A673 (cell line): ENCODE measurements around the gene LDB2. TPM values are rescaled to one million over a fixed set of nuclear protein-coding genes. Genes with fewer than 3 reads are reported as not detected.

Experiments
- BruUV-seq: library from RNA; stranded (reverse); fragments of 400-500 nt; replicated peaks from 2 replicates; lab custom pipeline; 2021; lab: Mats Ljungman, UMichigan
- CTCF ChIA-PET: fragments of 300-600 bp; sonication (Branson Sonifier 250); formaldehyde crosslinking; loops from one replicate; lab custom pipeline; 2022; ENCODE audit warnings: antibody characterized with exemption; lab: Charles Lee
- POLR2A ChIA-PET: fragments of 300-600 bp; sonication (Branson Sonifier 250); formaldehyde crosslinking; loops from one replicate; lab custom pipeline; 2022; ENCODE audit warnings: antibody characterized with exemption; ENCODE audit not compliant: low non-redundant PET; lab: Charles Lee
- DNase-seq: peaks from one replicate; pipeline ENCODE4 v3.0.0-alpha.2; 2015; ENCODE audit warnings: low spot score
- H3K27ac ChIP-seq: fragments of 200-600 bp; sonication (generic); 2 replicates; pipeline ENCODE4 v1.5.1; 2016; ENCODE audit warnings: mixed run types, low read depth, mild to moderate bottlenecking, mixed read lengths, antibody characterized with exemption, low read length; ENCODE audit not compliant: poor library complexity, severe bottlenecking
- H3K27me3 ChIP-seq: fragments of 200-600 bp; sonication (generic); replicated peaks from 2 replicates; pipeline ENCODE4 v1.6.1; 2017; ENCODE audit warnings: mixed run types, low read depth, mild to moderate bottlenecking, mixed read lengths, antibody characterized with exemption, low read length; ENCODE audit not compliant: insufficient read depth, poor library complexity
- H3K36me3 ChIP-seq: fragments of 200-600 bp; sonication (generic); 2 replicates; pipeline ENCODE4 v1.6.1; 2016; ENCODE audit warnings: mixed run types, mild to moderate bottlenecking, mixed read lengths, antibody characterized with exemption, low read length; ENCODE audit not compliant: insufficient read depth, poor library complexity, severe bottlenecking
- H3K4me1 ChIP-seq: fragments of 200-600 bp; sonication (generic); 2 replicates; pipeline ENCODE4 v1.6.1; 2017; ENCODE audit warnings: mixed run types, mild to moderate bottlenecking, mixed read lengths, antibody characterized with exemption, low read length; ENCODE audit not compliant: insufficient read depth, poor library complexity, severe bottlenecking
- H3K4me3 ChIP-seq: fragments of 200-600 bp; sonication (generic); 2 replicates; pipeline ENCODE4 v1.5.1; 2016; ENCODE audit warnings: low read depth, mixed run types, mild to moderate bottlenecking, mixed read lengths, low read length; ENCODE audit not compliant: poor library complexity, severe bottlenecking
- H3K9me3 ChIP-seq: fragments of 200-600 bp; sonication (generic); 2 replicates; pipeline ENCODE4 v1.6.1; 2016; ENCODE audit warnings: mixed run types, low read depth, mild to moderate bottlenecking, mixed read lengths, antibody characterized with exemption, low read length; ENCODE audit not compliant: poor library complexity, severe bottlenecking
- EZH2 ChIP-seq: fragments of 200-600 bp; sonication (generic); IDR thresholded peaks from 2 replicates; pipeline ENCODE4 v1.6.1; 2017; ENCODE audit warnings: borderline replicate concordance, low read depth, mild to moderate bottlenecking, mixed read lengths, antibody characterized with exemption, low read length; ENCODE audit not compliant: poor library complexity, severe bottlenecking
- intact Hi-C: fragments of 100-400 bp; cut with micrococcal nuclease; formaldehyde crosslinking; loops from one replicate; pipeline ENCODE4 v1.10.0; 2022; ENCODE audit not compliant: unreplicated experiment
- total RNA-seq: library from RNA; stranded (reverse); gene quantifications from 2 replicates; pipeline ENCODE4 v1.2.3, GENCODE V29; 2021
- TF ChIP-seq, protein P1 (sequence below): fragments of 300-800, 200-600 bp; sonication (generic); conservative IDR thresholded peaks from 2 replicates; pipeline ENCODE4 v1.5.1; 2017; ENCODE audit warnings: low read depth, mild to moderate bottlenecking, antibody characterized with exemption, low read length, moderate library complexity, mixed read lengths

The LDB2 gene
- total RNA-seq, 1 experiment from 2014 or later, result 47.4 TPM

DNA sequence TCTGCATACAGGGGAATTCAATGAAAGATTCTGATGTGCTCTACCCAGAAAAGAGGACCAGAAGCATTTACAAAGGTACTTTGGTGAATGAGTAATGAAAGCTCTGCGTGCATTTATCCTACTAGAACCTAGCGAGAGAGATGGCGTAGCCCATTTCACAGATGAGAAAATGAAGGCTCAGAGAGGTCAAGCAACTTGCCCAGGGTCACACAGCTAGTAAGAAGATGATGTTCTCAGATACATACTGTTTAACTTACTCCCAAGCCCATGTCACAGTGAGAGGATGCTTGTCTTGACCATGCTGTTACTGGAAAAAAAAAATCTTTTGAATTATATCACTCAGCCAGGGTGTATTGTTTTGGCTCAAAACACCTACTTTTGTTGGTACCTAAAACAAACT is 317.3 kb downstream of the LDB2 start:
- Histone ChIP-seq H3K27ac (no peak overlapping the region), H3K4me1 (no peaks in the 10 kb centered on the region), H3K9me3 (no peaks in the 10 kb centered on the region), H3K36me3 (no peaks in the 10 kb centered on the region), H3K4me3 (no peak overlapping the region), H3K27me3 (no peaks in the 10 kb centered on the region)
- ChIA-PET POLR2A (no interaction called here), CTCF (interaction anchor here (0.6 to 1.0 kb wide), 2 partner anchors 290 to 1016 kb away, joined by 3 to 4 read pairs; no protein-coding TSS in a partner anchor)
- TF ChIP-seq, protein P1, sequence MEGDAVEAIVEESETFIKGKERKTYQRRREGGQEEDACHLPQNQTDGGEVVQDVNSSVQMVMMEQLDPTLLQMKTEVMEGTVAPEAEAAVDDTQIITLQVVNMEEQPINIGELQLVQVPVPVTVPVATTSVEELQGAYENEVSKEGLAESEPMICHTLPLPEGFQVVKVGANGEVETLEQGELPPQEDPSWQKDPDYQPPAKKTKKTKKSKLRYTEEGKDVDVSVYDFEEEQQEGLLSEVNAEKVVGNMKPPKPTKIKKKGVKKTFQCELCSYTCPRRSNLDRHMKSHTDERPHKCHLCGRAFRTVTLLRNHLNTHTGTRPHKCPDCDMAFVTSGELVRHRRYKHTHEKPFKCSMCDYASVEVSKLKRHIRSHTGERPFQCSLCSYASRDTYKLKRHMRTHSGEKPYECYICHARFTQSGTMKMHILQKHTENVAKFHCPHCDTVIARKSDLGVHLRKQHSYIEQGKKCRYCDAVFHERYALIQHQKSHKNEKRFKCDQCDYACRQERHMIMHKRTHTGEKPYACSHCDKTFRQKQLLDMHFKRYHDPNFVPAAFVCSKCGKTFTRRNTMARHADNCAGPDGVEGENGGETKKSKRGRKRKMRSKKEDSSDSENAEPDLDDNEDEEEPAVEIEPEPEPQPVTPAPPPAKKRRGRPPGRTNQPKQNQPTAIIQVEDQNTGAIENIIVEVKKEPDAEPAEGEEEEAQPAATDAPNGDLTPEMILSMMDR, result no peak
- no peak for TF ChIP-seq EZH2
- intact Hi-C loops, result no loop called here
- BruUV-seq, result no TSS peak
- no peak for DNase-seq

DNA sequence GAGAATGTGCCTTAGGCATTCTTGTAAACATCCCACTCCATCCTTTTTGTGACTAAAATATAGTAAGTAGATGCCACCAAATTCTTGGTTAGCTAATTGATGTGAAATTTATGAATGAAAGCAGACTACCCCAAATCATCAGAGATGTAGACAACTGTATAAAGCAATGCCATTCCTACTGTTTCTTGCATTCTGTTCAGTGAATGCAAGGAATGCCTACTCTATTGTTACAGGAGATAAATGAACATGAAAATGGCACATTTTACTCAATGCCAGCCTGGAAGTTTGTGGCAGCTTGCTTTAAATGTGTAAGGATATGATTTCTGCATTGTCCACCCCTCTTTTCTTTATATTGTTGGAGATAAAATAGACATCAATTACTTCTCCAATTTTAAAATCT is 317.9 kb downstream of the LDB2 start:
- intact Hi-C loops, result no loop called here
- Histone ChIP-seq H3K27ac (no peak overlapping the region), H3K27me3 (no peaks in the 10 kb centered on the region), H3K9me3 (no peaks in the 10 kb centered on the region), H3K36me3 (no peaks in the 10 kb centered on the region), H3K4me3 (no peak overlapping the region), H3K4me1 (no peaks in the 10 kb centered on the region)
- BruUV-seq, result no TSS peak
- TF ChIP-seq, protein P1, result no peak
- no peak for TF ChIP-seq EZH2
- POLR2A ChIA-PET, result no interaction called here
- CTCF ChIA-PET, result interaction anchor here (1.0 kb wide), 1 partner anchor 289 kb away, joined by 3 read pairs; no protein-coding TSS in a partner anchor
- DNase-seq, result no peak

- intact Hi-C loops, result no loop called here
- POLR2A ChIA-PET, result no interaction called here
- Histone ChIP-seq H3K36me3 (no peaks in the 10 kb centered on the region), H3K27me3 (no peaks in the 10 kb centered on the region), H3K27ac (no peak overlapping the region), H3K4me3 (no peak overlapping the region), H3K4me1 (no peaks in the 10 kb centered on the region), H3K9me3 (no peaks in the 10 kb centered on the region)
- CTCF ChIA-PET, result no interaction called here
- BruUV-seq, result no TSS peak
- no peak for TF ChIP-seq EZH2
- TF ChIP-seq, protein P1, result no peak
- no peak for DNase-seq
Measured at GRCh38 chr4:16579866-16580265, 318.6 kb downstream of the LDB2 start.
